Measurements from ENCODE around the gene SVIL. TPM values are rescaled to one million over a fixed set of nuclear protein-coding genes. Genes with fewer than 3 reads are reported as not detected.

The SVIL gene, protein sequence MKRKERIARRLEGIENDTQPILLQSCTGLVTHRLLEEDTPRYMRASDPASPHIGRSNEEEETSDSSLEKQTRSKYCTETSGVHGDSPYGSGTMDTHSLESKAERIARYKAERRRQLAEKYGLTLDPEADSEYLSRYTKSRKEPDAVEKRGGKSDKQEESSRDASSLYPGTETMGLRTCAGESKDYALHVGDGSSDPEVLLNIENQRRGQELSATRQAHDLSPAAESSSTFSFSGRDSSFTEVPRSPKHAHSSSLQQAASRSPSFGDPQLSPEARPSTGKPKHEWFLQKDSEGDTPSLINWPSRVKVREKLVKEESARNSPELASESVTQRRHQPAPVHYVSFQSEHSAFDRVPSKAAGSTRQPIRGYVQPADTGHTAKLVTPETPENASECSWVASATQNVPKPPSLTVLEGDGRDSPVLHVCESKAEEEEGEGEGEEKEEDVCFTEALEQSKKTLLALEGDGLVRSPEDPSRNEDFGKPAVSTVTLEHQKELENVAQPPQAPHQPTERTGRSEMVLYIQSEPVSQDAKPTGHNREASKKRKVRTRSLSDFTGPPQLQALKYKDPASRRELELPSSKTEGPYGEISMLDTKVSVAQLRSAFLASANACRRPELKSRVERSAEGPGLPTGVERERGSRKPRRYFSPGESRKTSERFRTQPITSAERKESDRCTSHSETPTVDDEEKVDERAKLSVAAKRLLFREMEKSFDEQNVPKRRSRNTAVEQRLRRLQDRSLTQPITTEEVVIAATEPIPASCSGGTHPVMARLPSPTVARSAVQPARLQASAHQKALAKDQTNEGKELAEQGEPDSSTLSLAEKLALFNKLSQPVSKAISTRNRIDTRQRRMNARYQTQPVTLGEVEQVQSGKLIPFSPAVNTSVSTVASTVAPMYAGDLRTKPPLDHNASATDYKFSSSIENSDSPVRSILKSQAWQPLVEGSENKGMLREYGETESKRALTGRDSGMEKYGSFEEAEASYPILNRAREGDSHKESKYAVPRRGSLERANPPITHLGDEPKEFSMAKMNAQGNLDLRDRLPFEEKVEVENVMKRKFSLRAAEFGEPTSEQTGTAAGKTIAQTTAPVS (N-terminal part only)
- 47.2 and 196 TPM in 2 replicates for total RNA-seq

DNA sequence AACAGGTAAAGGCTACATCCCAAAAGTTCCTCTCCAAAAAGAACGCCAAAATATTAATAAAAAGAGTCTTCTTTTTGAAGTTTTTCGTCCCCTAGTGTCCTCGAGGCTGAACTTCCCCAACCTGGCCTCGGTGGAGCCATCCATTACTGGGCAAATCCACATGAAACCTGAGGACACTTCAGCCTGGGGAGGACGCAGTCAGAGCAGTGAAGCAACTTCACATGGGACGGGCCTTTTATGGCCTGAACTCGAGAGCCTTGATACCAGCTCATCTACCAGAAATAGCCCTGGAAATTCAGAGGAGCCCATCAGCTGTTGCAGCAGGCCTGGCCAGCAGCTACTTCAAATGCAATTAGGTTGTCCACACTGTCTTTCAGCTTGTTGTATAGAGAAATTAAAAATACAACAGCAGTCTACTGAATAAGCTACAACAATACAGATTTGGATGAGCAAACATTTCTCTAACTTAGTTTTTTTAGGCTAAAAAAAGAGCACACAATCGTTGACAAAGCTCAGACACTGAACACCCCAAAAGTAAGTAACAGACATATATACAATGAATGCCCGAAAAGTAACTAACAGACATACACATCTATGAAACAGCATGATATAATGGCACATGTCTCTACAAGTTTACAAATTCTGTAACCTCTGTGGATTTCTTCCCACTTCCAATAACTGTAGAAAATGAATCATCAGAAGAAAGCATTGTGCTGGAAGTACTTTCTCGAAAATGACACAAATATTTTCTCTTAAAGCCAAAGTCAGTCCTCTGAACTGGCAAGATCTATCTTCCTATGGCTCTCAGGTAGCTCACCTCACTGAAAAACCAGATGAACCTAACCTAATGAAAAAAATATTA is at the start of gene SVIL:
Gene SVIL, minus strand, starts transcription at position 208 of the 862 bp plus-strand sequence. CDS start 79,913 bp downstream, outside the sequence.

Data from smooth muscle cell of the umbilical artery (primary cell).